WI38 (cell line): ENCODE results near the gene NEUROD4.

Source experiments
- H3K4me3 ChIP-seq: 2 replicates; pipeline ENCODE4 v1.5.1; 2011; ENCODE audit warnings: low read depth, mild to moderate bottlenecking, control low read depth, low read length
- TF ChIP-seq, protein P1 (sequence below): IDR thresholded peaks from 2 replicates; pipeline ENCODE4 v1.5.1; 2012; ENCODE audit warnings: low read depth, mild to moderate bottlenecking, control low read depth, low read length

The NEUROD4 gene

DNA sequence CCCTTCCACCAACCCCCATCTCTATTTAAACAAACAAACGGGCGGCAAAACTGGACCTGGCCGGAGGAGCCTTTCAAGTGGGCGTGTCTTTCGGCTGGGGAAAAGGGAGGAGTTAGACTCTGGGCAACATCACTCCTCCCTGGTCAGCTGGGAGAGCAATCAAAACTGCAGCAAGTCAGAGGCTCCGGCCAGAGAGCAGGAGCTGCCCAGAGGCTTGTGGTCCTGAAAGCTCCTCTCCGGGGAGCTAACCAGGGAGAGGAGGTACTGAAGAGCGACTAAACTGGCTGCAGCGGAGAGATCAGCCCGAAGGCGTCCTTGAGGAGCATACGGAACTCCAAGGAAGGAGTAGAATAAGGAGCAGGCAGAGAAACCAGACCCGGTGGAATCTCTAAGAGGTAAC is at the start of gene NEUROD4:
TSS of gene NEUROD4 (plus strand) at position 191 of the 400 bp plus-strand sequence. CDS start 6,466 bp downstream, outside the sequence.
- TF ChIP-seq, protein P1, sequence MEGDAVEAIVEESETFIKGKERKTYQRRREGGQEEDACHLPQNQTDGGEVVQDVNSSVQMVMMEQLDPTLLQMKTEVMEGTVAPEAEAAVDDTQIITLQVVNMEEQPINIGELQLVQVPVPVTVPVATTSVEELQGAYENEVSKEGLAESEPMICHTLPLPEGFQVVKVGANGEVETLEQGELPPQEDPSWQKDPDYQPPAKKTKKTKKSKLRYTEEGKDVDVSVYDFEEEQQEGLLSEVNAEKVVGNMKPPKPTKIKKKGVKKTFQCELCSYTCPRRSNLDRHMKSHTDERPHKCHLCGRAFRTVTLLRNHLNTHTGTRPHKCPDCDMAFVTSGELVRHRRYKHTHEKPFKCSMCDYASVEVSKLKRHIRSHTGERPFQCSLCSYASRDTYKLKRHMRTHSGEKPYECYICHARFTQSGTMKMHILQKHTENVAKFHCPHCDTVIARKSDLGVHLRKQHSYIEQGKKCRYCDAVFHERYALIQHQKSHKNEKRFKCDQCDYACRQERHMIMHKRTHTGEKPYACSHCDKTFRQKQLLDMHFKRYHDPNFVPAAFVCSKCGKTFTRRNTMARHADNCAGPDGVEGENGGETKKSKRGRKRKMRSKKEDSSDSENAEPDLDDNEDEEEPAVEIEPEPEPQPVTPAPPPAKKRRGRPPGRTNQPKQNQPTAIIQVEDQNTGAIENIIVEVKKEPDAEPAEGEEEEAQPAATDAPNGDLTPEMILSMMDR, result no peak
- H3K4me3 ChIP-seq, result no peak within 1 kb of the TSS

DNA sequence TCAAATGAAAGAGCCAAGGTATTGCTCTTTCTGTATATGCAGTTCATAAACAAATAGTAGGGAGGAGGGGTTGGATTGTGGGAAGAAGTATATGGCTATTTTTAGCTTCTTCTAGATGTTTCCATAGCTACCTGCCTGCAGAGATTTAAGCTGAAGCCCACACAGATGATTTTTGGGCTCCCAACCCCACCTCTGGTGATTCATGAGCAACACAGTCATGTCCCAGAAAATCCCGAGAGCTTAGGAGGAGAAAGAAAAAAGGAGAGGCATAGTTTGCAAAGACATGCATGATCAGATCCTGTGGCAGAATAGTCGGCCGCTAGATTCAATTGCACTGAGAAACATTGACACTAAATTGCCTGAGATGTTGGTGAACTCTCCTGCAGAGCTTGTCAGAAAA is 49.0 kb upstream of the NEUROD4 start:
- H3K4me3 ChIP-seq, result no peak overlapping the region
- TF ChIP-seq, protein P1, result no peak

DNA sequence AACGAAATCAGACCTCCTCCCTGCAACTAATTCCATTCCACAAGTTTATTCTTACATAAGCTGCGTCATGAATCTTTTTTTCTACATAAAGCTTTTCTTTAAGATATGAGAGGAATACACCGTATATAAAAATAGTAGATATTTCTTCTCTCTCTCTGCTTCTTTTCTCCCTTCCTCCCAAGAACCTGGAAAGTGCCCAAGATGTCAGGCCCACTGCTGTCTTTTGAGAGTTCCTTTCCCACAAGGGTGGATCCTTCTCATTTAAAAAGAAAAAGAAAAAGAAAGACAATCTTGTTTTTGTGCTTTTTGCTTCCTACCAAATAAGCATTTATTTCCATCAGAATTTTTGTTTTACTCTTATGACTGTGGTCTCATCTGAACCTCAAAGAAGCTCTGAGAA is 46.2 kb upstream of the NEUROD4 start:
- H3K4me3 ChIP-seq, result no peak overlapping the region
- TF ChIP-seq, protein P1, result no peak

- TF ChIP-seq, protein P1, result no peak
- H3K4me3 ChIP-seq, result no peak overlapping the region
These were observed 45.5 kb upstream of the NEUROD4 start for GRCh38 chr12:54974279-54974678.

- TF ChIP-seq, protein P1, result no peak
- no peak overlapping the region for H3K4me3 ChIP-seq
These were observed 44.5 kb upstream of the NEUROD4 start for GRCh38 chr12:54975272-54975671.

DNA sequence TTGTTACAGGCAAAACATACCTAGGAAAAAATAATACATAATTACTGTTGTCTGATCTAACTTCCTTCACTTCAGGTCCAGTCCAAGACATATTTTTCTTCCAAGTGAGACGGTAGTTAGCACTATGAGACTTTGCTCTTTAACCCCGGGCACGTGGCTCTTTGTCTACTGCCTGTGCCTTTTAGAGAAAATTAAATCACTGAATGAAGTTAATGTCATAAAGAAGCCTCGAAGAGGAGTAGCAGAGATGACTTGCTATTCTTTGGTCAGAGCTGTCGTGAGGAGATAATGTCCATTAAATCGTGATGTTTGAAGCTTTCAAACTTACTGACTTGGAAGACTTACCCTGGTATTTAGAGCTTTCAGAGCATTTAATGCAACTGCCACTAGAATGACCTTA is 43.9 kb upstream of the NEUROD4 start:
- no peak overlapping the region for H3K4me3 ChIP-seq
- TF ChIP-seq, protein P1, result no peak

DNA sequence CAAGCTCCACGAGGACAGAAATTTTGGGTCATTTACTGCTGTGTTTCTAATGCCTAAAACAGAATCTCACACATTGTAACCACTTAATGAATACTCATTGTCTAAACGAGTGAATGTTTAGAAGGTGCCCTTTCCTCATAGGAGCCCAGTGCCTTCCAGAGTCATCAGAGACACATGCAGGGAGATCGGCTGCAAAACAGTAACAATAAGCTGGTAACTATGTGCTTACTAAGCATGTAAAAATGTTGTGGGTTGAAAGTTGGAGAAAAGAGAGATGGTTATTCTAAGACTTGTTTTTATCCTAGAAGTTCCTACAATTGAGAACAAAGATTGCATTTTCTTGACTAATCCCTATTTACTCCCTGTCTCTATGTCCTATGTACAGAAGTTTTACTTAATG is 42.6 kb upstream of the NEUROD4 start:
- no peak overlapping the region for H3K4me3 ChIP-seq
- TF ChIP-seq, protein P1, result no peak
